Medulla oblongata (tissue), 1 donor: Measurements from ENCODE around the gene PLAU.
"Not testable (repeated sequence)": the region's sequence is repeated elsewhere in the genome, so short reads cannot be mapped to it uniquely, and the experiment has no call there.

Experiments used
- DNase-seq: peaks from one replicate; pipeline ENCODE4 v3.0.0-alpha.2; 2015; ENCODE audit errors: extremely low spot score

PLAU gene

GRCh38 chr10:73922007-73922863, 11.3 kb downstream of the PLAU start:
- no peak for DNase-seq

- no peak for DNase-seq
These were observed 11.9 kb downstream of the PLAU start for GRCh38 chr10:73922864-73923133.

GRCh38 chr10:73923935-73924598, 13.1 kb downstream of the PLAU start:
- DNase-seq = no peak

- DNase-seq = no peak
These were observed 14.0 kb downstream of the PLAU start for GRCh38 chr10:73924935-73925334.

GRCh38 chr10:73925539-73925938, 14.6 kb downstream of the PLAU start:
- DNase-seq = no peak

GRCh38 chr10:73926152-73926764, 15.3 kb downstream of the PLAU start:
- DNase-seq = peak; percentile 77

GRCh38 chr10:73930630-73931327, 19.8 kb downstream of the PLAU start:
- DNase-seq = not testable (repeated sequence)

GRCh38 chr10:73931767-73932619, 21.1 kb downstream of the PLAU start:
- no peak for DNase-seq

GRCh38 chr10:73932620-73933112, 21.7 kb downstream of the PLAU start:
- no peak for DNase-seq

- no peak for DNase-seq
These were observed 23.1 kb downstream of the PLAU start for GRCh38 chr10:73934074-73934473.

GRCh38 chr10:73935895-73936294, 25.0 kb downstream of the PLAU start:
- no peak for DNase-seq

- DNase-seq = no peak
These were observed 26.6 kb downstream of the PLAU start for GRCh38 chr10:73937333-73938043.

- DNase-seq = peak; percentile 77
These were observed 29.8 kb downstream of the PLAU start for GRCh38 chr10:73940634-73941221.

- DNase-seq = no peak
These were observed 30.4 kb downstream of the PLAU start for GRCh38 chr10:73941300-73941699.

- no peak for DNase-seq
These were observed 33.6 kb downstream of the PLAU start for GRCh38 chr10:73944356-73945100.

- no peak for DNase-seq
These were observed 35.6 kb downstream of the PLAU start for GRCh38 chr10:73946253-73947145.

GRCh38 chr10:73948947-73949633, 38.2 kb downstream of the PLAU start:
- no peak for DNase-seq
